OCI-LY3 (cell line): ENCODE data around the gene KCNJ9.

Experiments
- CTCF ChIP-seq: fragments of 200-600, 300-600 bp; sonication (generic); IDR thresholded peaks from 2 replicates; pipeline ENCODE4 v1.5.1; 2014; ENCODE audit warnings: antibody characterized with exemption, low read length, low read depth
- EZH2phosphoT487 ChIP-seq: fragments of 200-600 bp; shearing (Covaris generic); IDR thresholded peaks from 2 replicates; pipeline ENCODE4 v1.6.1; 2018; ENCODE audit warnings: antibody characterized with exemption, mixed run types, low read depth

GRCh38 chr1:160114085-160114484, 32.7 kb downstream of the KCNJ9 start:
- no peak for TF ChIP-seq CTCF
- TF ChIP-seq EZH2phosphoT487, result no peak
